Putamen (tissue), 1 donor: ENCODE data around the gene CSF2RB.

Source experiments
- DNase-seq: peaks from one replicate; pipeline ENCODE4 v3.0.0-alpha.2; 2016; ENCODE audit warnings: low spot score

CSF2RB gene

DNA sequence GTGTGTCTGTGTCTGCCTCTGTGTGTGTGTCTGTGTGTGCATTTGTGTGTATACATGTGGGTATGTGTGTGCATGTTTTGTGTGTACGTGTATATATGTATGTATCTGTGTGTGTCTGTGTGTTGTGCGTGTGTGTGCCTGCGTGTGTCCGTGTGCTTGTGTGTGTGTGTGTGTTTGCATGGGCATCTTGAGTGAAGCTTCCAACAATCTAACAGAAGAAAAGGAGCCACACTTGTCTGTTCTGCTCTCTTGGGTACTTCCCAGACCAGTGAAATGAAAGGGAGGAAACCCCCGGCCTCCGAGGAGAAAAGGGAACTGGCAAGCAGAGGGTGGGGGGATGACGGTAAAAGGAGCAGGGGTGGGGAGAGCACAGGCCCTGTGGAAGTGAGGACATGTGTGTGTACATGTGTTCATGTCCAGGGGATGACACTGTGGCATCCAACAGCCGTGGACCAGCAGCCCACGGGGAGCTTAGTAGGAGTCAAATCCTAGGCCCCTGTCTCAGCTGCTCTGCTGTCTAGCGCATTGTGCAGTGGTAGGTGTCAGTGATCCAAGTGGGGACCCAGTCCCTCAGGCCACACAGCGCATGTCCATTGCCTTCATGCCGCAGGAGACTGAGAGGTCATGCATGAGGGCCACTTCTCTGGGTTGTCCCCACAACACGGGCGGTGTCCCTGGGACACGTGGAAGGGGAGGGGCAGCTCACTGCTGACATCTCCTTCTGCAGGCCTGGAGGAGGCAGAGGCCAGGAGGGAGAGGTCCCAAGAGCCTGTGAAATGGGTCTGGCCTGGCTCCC is 8.1 kb downstream of the CSF2RB start:
- no peak for DNase-seq

GRCh38 chr22:36922105-36922608 is 8.7 kb downstream of the CSF2RB start:
- no peak for DNase-seq

DNA sequence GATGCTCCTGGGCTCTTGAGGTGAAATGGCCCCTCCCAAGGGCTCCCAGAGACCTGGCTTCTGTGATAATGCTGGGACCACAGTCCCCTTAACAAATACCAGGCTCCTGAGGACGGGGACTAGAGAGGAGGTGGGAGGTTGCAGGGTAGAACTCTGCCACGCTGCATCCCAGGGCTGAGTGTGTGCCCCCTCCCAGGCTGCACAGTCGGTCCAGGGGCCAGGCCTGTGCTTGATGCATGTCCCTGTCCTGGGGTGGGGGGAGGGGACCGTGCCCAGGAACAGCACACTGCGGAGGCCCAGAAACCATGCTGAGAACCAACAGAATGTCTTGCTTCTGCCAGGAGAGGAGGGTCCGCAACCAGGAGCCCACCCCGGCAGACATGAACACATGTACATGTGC is 9.3 kb downstream of the CSF2RB start:
- DNase-seq, result no peak

- DNase-seq, result no peak
These were observed 9.8 kb downstream of the CSF2RB start for GRCh38 chr22:36923131-36923788.

- DNase-seq, result no peak
These were observed 10.8 kb downstream of the CSF2RB start for GRCh38 chr22:36924151-36924698.

DNA sequence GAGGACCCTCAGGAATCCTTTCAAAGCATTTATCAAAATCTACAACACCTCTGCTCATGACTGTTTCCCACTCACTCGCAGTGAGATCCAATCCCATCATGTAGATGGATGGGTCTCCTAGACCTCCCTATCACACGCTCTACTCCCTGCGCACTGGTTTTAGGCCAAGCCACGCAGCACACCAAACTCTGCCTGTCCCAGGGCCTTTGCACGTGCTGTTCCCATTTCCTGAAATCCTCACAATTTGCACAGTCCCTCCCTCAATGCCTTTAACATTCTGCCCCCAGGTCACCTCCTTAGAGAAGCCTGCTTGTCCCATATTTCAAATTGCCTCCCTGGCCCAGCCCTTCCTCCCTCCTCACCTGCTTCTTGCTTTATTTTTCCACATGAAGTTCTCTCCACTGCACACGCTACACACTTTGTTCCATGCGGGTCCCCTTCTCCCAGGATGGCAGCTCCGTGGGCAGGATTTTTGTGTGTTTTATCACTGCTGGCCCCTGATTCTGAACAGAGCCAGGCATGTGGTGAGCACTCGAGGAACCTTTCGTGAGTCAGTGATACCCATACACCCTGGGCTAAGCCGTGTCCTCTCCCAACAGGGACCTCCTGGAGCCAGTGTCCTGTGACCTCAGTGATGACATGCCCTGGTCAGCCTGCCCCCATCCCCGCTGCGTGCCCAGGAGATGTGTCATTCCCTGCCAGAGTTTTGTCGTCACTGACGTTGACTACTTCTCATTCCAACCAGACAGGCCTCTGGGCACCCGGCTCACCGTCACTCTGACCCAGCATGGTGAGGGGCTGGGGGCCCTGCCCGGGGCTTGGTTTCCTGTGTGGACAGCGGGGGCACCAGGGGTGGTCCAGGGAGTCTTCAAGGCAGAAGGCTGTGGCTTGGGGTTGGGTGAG is 12.2 kb downstream of the CSF2RB start:
- no peak for DNase-seq

- no peak for DNase-seq
These were observed 12.9 kb downstream of the CSF2RB start for GRCh38 chr22:36926309-36926708.

DNA sequence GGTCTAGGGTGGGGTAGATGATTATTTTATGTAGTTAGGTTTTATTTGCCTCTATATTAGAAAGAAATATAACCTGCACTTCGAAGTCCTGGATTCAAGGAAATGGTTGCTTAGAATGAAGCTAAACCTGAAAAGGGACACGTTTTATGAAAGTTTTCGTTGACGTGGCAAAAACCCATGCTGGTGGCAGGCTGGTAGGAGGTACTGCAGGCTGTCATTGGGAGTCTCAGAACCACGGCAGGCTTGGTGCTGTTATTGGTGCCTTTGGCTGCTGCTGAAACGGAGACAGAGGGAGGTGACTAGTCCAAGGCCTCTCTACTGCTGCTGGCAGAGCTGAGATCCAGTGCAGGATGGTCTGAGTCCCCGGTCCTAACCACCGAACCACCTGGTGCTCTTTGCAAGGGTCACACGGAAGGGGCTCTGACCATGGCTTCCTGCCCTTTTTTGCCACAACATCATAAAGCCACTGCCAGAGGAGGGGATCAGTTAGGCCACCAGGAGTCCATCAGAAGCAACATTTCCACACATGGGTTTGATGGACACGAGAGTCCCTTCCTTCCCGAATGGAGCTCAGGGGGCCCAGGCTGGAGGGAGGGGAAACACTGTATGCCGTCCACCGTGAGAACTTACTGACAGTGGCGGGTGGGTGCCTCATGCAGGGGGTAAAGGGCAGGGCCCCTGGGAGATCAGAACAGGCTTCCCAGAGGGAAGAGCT is 13.4 kb downstream of the CSF2RB start:
- DNase-seq, result no peak

GRCh38 chr22:36927671-36928070 is 14.2 kb downstream of the CSF2RB start:
- DNase-seq, result no peak

GRCh38 chr22:36928196-36928595 is 14.8 kb downstream of the CSF2RB start:
- DNase-seq, result no peak

GRCh38 chr22:36928786-36929535 is 15.5 kb downstream of the CSF2RB start:
- no peak for DNase-seq

- DNase-seq, result no peak
These were observed 16.2 kb downstream of the CSF2RB start for GRCh38 chr22:36929621-36930020.

DNA sequence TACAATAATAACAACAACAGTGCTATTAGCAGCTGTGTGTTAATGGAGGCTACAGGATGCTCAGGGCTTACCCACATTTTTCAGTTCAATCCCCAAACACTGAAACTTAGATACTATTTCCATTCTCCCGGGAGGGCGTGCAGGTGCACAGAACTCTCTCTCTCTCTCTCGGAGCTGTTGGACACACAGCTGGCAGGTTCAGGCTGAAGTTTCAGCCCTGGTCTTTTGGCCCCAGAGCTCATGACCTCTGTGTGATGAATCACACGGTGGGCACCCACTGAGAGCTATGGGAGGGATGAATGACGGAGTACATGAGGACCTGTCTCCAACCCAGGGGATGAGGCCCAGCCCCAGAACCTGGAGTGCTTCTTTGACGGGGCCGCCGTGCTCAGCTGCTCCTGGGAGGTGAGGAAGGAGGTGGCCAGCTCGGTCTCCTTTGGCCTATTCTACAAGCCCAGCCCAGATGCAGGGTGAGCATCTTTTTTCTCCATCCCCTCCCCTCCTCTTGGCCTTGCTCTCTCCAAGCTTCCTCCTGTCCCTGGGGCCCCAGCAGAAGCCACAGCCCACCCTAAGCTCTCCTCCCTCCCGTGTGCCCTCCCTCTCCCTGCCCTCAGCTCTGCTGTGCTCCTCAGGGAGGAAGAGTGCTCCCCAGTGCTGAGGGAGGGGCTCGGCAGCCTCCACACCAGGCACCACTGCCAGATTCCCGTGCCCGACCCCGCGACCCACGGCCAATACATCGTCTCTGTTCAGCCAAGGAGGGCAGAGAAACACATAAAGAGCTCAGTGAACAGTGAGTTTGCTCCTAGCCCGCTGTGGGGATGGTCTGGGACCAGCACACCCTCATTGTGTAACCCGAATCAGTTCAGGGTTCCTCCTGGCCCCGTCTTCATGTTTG is 16.9 kb downstream of the CSF2RB start:
- DNase-seq, result no peak

DNA sequence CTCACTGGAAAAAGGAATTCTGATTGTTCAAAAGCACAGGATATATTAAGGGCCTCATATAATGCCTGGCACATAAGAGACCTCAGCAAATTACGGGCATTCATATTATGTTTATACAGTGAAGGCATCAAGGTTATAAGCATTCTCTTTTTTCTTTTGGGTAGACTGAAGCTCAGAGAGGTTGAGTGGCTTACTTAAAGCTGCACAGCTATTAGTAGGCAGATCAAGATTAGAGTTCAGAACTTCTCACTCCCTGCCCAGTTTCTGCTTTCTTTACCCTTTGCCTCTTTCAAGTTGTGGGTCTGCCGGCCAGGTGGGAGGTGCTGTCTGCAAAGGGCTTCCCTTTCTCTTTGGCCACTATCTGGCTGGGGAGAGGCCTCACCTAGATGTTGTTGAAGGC is 18.0 kb downstream of the CSF2RB start:
- DNase-seq, result no peak

DNA sequence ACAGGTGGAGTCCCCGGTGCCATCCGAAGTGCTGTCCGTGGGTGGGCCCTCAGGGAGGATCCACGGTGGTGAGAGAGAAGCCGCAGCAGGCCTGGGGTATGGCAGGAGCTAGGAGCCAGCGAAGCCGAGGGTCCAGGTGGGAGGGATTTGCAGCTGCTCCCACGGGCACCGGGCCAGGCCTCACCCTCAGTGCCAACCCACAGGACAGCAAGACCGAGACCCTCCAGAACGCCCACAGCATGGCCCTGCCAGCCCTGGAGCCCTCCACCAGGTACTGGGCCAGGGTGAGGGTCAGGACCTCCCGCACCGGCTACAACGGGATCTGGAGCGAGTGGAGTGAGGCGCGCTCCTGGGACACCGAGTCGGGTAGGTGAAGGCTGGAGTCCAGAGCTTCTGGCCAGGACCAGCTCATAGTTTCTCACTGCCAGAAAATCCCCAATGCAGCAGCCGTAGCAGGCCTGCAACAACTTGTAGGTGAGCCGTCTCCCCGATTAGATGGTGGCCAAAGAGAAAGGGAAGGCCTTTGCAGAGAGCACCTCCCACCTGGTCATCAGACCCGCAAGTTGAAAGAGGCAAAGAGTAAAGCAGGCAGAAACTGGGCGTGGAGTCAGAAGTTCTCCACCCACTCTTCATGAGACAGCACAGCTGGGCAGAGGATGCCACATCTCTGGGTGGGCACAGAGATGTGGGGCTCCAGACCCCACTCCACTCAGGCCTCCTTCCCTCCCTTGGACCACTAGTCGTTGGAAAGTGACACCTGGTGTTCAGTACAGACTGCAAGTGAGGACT is 20.4 kb downstream of the CSF2RB start:
- no peak for DNase-seq

GRCh38 chr22:36934418-36935312 is 21.2 kb downstream of the CSF2RB start:
- no peak for DNase-seq

DNA sequence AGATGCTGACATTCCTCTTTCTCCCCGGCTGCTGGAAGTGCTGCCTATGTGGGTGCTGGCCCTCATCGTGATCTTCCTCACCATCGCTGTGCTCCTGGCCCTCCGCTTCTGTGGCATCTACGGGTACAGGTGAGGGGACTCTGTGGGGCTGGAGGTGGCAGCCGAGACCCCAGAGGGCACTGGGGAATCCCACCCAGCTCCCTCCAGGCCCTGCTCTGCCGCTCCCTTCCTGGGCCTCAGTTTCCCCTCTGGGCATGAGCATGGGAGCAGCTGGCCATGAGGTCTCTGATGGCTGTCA is 21.8 kb downstream of the CSF2RB start:
- no peak for DNase-seq

- DNase-seq, result no peak
These were observed 22.3 kb downstream of the CSF2RB start for GRCh38 chr22:36935694-36936093.
